Kidney (tissue), 14 donors: ENCODE measurements around the gene NTNG1. TPM values are rescaled to one million over a fixed set of nuclear protein-coding genes. Genes with fewer than 3 reads are reported as not detected.

Experiments
- DNase-seq, 5 donors: peaks; one replicate each; pipeline ENCODE4 v3.0.0-alpha.2; 2013 to 2020
- FAIRE-seq: peaks from 2 replicates; lab custom pipeline; 2012; peaks lifted over from hg19 to GRCh38; lab: Jason Lieb, UNC
- H3K27ac ChIP-seq, 2 donors: one replicate each; pipeline ENCODE4 v1.7.0; 2013; ENCODE audit warnings: low read depth in 2 of 2, low read length in 2 of 2, inconsistent platforms in 1 of 2
- H3K27me3 ChIP-seq: one replicate; pipeline ENCODE4 v1.7.1; 2013; ENCODE audit warnings: low read length, inconsistent platforms; ENCODE audit not compliant: control insufficient read depth, insufficient read depth
- H3K36me3 ChIP-seq, 3 donors: one replicate each; pipeline versions ENCODE4 v1.7.0 to v1.7.1; 2013; ENCODE audit warnings: low read length in 3 of 3, control low read depth in 1 of 3, inconsistent platforms in 1 of 3; ENCODE audit not compliant: insufficient read depth in 3 of 3, control insufficient read depth in 2 of 3
- H3K4me1 ChIP-seq, 3 donors: one replicate each; pipeline versions ENCODE4 v1.7.0 to v1.7.1; 2013; ENCODE audit warnings: low read length in 3 of 3, inconsistent platforms in 1 of 3, low read depth in 1 of 3; ENCODE audit not compliant: control insufficient read depth in 2 of 3, insufficient read depth in 2 of 3
- H3K4me3 ChIP-seq, 3 donors: one replicate each; pipeline versions ENCODE4 v1.7.0 to v1.8.1; 2013; ENCODE audit warnings: low read length in 3 of 3, control low read depth in 1 of 3, inconsistent platforms in 1 of 3
- H3K9ac ChIP-seq, 3 donors: one replicate each; pipeline versions ENCODE4 v1.7.0 to v1.7.1; 2013; ENCODE audit warnings: low read length in 3 of 3, control low read depth in 1 of 3, inconsistent platforms in 1 of 3
- H3K9me3 ChIP-seq, 3 donors: one replicate each; pipeline versions ENCODE4 v1.7.0 to v1.7.1; 2013; ENCODE audit warnings: low read length in 3 of 3, control low read depth in 1 of 3, inconsistent platforms in 1 of 3; ENCODE audit not compliant: control insufficient read depth in 2 of 3, insufficient read depth in 1 of 3
- CTCF ChIP-seq: IDR thresholded peaks from 3 replicates; pipeline ENCODE4 v1.5.1; 2012; ENCODE audit warnings: mild to moderate bottlenecking, moderate library complexity, borderline replicate concordance; ENCODE audit not compliant: insufficient read depth; ENCODE audit errors: extremely low read depth
- intact Hi-C: fragments of 100-400 bp; cut with DNase I; formaldehyde crosslinking; loops from one replicate; pipeline ENCODE4 v1.11.1; 2022
- polyA plus RNA-seq: library from polyadenylated mRNA; stranded (reverse); fragments of 350-450 nt; fragmentation: Illumina TruSeq; extraction: RNeasy Lipid Tissue Mini Kit (QIAGEN cat#74804); gene quantifications from one replicate; pipeline ENCODE4 v1.2.3, GENCODE V29; 2014; ENCODE audit warnings: low read depth, low replicate concordance; ENCODE audit not compliant: insufficient read depth
- total RNA-seq: library from RNA; stranded (reverse); fragmentation: NEBNext Ultra II Directional; extraction: Animal tissue kit (Norgen Biotek cat#: 25700); gene quantifications from one replicate; pipeline ENCODE4 v1.2.1, GENCODE V29; 2021
- donor health status: control.
- donor health status: control.
- donor health status: control.
- donor health status: control.
- donor health status: control.
- donor health status: DM: yes; HTN: yes; CAD: no.
- donor health status: Normal renal cell carcinoma (clear cell type).

NTNG1 gene
- total and polyA plus RNA-seq, 2 donors from 2014 or later = 2.8 to 7.7 TPM

- Histone ChIP-seq H3K4me1 (no peaks in the 10 kb centered on the region), H3K27ac (no peak overlapping the region), H3K9me3 (no peaks in the 10 kb centered on the region), H3K4me3 (no peak overlapping the region), H3K9ac (no peak overlapping the region), H3K36me3 (no peaks in the 10 kb centered on the region), H3K27me3 (no peaks in the 10 kb centered on the region)
- DNase-seq (no peak), FAIRE-seq (no peak)
- TF ChIP-seq CTCF = no peak
- intact Hi-C loops = no loop called here
Observed at GRCh38 chr1:107515702-107516101, 374.9 kb downstream of the NTNG1 start.

GRCh38 chr1:107523061-107523460, 382.2 kb downstream of the NTNG1 start:
- H3K27ac ChIP-seq = no peak overlapping the region
- no peaks in the 10 kb centered on the region for H3K4me1 ChIP-seq
- no peak for TF ChIP-seq CTCF
- no peak for DNase-seq
- H3K9me3 ChIP-seq = no peaks in the 10 kb centered on the region
- H3K27me3 ChIP-seq = no peaks in the 10 kb centered on the region
- no peaks in the 10 kb centered on the region for H3K36me3 ChIP-seq
- no peak overlapping the region for H3K9ac ChIP-seq
- intact Hi-C loops = no loop called here
- FAIRE-seq = no peak
- H3K4me3 ChIP-seq = no peak overlapping the region

DNA sequence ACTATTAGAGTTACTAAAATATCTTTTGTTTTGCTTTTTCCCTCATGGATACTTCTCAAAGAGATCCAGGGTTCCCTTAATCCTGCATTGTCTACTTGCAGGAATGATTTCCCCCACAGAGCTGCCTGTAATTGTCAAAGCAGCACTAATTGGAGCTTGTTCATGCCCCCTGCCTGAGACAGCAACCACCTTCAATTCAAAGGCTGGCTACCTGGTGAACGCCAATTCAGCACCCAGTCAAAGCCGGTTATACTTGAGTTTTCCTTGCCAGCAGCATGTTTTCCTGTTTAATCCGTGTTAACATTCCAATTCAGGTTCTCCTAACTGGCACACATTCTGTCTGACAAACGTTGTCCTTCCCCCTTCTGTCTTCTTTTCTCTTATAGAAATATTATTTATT, 382.9 kb downstream of the NTNG1 start:
- FAIRE-seq (no peak), DNase-seq (no peak)
- intact Hi-C loops = no loop called here
- TF ChIP-seq CTCF = no peak
- Histone ChIP-seq H3K27ac (no peak overlapping the region), H3K4me3 (no peak overlapping the region), H3K4me1 (no peaks in the 10 kb centered on the region), H3K27me3 (no peaks in the 10 kb centered on the region), H3K36me3 (no peaks in the 10 kb centered on the region), H3K9me3 (no peaks in the 10 kb centered on the region), H3K9ac (no peak overlapping the region)

GRCh38 chr1:107524301-107524700, 383.5 kb downstream of the NTNG1 start:
- H3K27ac ChIP-seq = no peak overlapping the region
- no peaks in the 10 kb centered on the region for H3K9me3 ChIP-seq
- no peak overlapping the region for H3K9ac ChIP-seq
- FAIRE-seq = no peak
- no peak for TF ChIP-seq CTCF
- no peaks in the 10 kb centered on the region for H3K36me3 ChIP-seq
- no peak for DNase-seq
- H3K27me3 ChIP-seq = no peaks in the 10 kb centered on the region
- no peaks in the 10 kb centered on the region for H3K4me1 ChIP-seq
- H3K4me3 ChIP-seq = no peak overlapping the region
- intact Hi-C loops = no loop called here
